NCI-H1105 (cell line): ENCODE data around the gene MCCC2.
"Not testable (repeated sequence)": the region's sequence is repeated elsewhere in the genome, so short reads cannot be mapped to it uniquely, and the experiment has no call there.

Experiments used
- DNase-seq: peaks from one replicate; lab custom pipeline; 2025; lab: John Stamatoyannopoulos, UW

Gene MCCC2

DNA sequence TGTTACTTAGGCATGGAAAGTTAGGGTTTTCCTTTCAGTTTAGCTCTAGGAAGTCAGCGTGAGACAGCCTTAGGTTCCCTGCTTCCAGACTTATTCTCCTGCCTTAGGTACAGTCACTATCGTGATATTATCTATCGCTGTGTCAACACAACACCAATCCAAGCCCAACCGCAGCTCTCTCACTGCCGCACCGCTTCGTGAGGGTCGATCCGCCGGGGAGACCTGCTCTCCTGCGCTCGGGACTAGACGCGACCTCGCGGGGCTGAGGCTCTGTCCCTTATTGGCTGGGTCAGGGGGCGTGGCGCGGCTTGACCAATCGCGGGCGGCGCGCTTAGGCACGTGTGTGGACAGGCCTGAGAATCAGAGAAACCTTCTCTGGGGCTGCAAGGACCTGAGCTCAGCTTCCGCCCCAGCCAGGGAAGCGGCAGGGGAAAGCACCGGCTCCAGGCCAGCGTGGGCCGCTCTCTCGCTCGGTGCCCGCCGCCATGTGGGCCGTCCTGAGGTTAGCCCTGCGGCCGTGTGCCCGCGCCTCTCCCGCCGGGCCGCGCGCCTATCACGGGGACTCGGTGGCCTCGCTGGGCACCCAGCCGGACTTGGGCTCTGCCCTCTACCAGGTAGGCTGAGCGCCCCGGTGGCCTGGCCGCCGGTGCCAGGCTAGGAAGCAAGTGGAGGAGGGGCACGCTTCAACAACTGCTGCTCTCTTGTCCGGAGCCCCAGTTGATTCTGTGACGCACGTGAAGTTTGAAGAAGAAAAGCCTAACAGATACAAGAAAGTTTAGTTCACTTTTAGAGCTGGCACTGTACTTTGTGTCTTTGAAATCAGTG is at the start of gene MCCC2:
MCCC2 (plus strand) TSS at position 400 of the 825 bp plus-strand sequence; CDS start at position 486, 86 bp downstream.
- peak; percentile 85 for DNase-seq

- no peak for DNase-seq
Observed at GRCh38 chr5:71537687-71538086, 49.5 kb upstream of the MCCC2 start.

DNA sequence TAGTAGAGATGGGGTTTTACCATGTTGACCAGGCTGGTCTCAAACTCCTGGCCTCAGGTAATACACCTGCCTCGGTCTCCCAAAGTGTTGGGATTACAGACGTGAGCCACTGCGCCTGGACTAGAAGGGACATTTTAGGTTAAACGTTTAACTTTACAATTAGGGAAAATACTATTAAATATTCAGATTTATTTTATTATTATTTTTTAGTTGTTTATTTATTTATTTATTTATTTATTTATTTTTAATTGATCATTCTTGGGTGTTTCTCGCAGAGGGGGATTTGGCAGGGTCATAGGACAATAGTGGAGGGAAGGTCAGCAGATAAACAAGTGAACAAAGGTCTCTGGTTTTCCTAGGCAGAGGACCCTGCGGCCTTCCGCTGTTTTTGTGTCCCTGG is 36.3 kb upstream of the MCCC2 start:
- not testable (repeated sequence) for DNase-seq

- not testable (repeated sequence) for DNase-seq
Observed at GRCh38 chr5:71551582-71551981, 35.6 kb upstream of the MCCC2 start.

DNA sequence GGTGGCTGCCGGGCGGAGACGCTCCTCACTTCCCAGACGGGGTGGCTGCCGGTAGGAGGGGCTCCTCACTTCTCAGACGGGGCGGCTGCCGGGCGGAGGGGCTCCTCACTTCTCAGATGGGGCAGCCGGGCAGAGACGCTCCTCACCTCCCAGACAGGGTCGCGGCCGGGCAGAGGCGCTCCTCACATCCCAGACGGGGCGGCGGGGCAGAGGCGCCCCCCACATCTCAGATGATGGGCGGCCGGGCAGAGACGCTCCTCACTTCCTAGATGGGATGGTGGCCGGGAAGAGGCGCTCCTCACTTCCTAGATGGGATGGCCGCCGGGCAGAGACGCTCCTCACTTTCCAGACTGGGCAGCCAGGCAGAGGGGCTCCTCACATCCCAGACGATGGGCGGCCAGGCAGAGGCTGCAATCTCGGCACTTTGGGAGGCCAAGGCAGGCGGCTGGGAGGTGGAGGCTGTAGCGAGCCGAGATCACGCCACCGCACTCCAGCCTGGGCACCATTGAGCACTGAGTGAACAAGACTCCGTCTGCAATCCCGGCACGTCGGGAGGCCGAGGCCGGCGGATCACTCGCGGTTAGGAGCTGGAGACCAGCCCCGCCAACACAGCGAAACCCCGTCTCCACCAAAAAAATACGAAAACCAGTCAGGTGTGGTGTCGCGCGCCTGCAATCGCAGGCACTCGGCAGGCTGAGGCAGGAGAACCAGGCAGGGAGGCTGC is 35.0 kb upstream of the MCCC2 start:
- not testable (repeated sequence) for DNase-seq

DNA sequence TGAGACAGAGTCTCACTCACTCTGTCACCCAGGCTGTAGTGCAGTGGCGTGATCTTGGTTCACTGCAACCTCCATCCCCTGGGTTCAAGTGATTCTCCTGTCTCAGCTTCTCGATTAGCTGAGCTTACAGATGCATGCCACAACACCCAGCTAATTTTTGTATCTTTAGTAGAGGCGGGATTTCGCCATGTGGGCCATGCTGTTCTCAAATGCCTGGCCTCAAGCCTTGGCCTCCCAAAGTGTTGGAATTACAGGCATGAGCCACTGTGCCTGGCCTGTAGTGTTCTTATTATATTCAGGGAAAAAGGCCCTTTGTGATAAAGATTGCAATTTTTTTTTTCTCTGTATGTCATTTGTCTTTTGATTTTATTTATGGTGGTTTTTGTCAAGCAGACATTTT is 24.0 kb upstream of the MCCC2 start:
- DNase-seq, result no peak

DNA sequence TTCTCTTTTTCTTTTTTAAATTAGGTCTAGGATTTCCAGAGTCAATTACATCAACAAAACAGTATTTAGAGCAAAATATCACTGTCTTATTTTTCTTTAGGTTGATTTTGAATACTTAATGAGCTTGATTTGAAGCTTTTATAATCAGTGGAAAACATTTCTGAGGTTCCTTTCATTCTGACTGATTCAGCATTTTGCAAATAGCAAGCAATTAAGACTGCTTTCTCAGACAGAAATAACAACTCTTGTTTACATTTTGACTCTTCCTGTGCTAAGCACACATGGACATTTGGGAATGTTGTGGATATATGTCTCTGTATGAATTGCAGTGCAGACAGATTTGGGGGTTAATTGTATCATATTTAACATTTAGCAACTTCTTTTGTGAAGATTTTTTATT is 22.2 kb upstream of the MCCC2 start:
- no peak for DNase-seq

GRCh38 chr5:71569748-71570509 is 17.2 kb upstream of the MCCC2 start:
- no peak for DNase-seq

DNA sequence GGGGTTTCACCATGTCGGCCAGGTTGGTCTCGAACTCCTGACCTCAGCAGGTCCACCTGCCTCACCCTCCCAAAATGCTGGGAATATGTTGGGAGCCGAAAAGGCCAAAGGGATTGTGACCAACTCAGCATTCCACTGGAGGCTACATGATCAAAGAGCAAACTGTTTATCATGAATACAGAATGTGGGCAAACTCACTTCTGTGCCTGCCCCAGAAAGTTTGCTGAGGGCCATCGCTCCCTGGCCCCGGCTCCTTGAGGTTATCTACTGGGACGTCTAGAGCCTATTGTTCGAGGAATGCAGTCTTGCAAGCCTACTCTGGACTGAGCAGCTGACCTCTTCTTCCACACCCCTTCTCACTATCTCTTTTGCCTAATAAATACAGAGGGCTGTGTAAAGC is 15.3 kb upstream of the MCCC2 start:
- not testable (repeated sequence) for DNase-seq

GRCh38 chr5:71573591-71573990 is 13.5 kb upstream of the MCCC2 start:
- DNase-seq, result no peak

GRCh38 chr5:71575588-71575987 is 11.6 kb upstream of the MCCC2 start:
- not testable (repeated sequence) for DNase-seq

DNA sequence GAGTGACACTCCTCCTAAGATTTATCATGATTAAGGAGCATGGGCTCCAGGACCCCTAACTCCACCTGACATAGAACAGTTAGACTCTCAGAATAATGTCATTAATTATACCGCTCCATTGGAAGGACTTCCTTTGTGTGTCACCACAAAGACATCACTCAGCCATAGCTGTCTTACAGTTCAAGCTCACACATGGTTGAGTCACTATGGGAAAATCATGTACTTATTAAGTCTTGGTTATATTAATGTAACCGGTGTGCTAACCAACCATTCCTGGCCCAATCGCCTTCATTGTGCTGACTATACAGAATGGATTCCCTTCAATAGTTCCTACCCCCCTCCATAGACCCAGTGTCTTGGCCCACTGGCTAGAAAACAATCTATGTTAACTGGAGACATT is 10.9 kb upstream of the MCCC2 start:
- DNase-seq, result no peak

GRCh38 chr5:71577839-71578238 is 9.3 kb upstream of the MCCC2 start:
- DNase-seq, result not testable (repeated sequence)

DNA sequence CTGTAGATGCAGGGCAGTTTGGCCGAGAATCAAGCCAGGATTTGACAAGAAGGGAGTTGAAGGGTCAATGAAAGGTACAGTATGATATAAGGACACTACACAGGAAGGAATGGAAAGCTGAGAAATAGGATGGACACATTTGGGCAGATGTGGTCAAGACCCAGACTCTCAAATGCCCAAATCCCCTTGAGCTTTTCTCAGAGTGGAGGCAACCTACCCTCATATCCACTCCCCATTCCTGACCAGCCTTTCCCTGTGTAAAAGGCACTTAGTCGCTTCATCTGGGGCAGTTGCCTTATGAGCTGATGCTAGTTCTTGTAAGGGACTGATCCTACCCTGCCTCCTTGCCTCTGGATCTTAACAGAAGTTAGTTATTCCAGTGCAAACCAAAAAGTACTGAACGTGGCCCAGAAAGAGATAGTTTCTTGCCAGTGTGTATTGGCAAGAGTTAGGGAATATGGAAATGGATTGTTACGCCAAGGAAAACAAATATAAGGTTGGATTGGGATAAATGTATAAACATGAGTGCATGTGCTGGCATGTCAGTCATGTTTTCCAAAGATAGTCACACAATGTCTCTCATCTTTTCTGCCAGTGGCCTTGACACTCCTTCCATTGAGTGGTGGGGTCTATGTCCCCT is 4.1 kb upstream of the MCCC2 start:
- no peak for DNase-seq

GRCh38 chr5:71586052-71586940 is 844 bp upstream of the MCCC2 start:
- DNase-seq, result no peak

DNA sequence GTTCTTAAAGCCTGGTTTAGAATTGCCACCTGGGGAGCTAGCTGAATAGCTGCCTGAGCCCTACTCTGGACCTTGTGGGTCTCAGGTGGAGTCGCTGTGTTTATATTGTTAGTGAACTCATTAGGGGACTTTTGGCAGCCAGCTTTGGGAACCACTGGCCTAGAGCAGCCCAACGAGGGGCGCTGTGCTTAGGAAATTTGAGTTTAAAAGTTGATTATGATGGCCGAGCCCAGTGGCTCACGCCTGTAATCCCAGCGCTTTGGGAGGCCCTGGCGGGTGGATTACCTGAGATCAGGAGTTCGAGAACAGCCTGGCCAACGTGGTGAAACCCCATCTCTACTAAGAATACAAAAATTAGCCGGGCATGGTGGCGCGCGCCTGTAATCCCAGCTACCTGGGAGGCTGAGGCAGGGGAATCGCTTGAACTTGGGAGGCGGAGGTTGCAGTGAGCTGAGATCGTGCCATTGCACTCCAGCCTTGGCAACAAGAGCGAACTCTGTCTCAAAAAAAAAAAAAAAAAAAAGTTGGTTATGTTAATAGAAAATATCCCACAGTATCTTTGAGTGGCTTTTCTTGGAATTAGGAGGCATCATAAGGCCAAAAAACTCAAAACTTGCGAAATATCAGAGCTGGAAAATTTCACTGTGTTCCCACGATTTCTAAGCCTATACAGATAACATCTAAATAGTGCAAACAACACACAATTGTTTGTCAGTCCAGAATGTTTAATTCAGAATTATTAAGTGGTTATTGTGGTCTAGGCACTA is 809 bp downstream of the MCCC2 start:
- DNase-seq, result no peak

GRCh38 chr5:71588533-71588885 is 1.4 kb downstream of the MCCC2 start:
- DNase-seq, result no peak

GRCh38 chr5:71589903-71590302 is 2.8 kb downstream of the MCCC2 start:
- no peak for DNase-seq

DNA sequence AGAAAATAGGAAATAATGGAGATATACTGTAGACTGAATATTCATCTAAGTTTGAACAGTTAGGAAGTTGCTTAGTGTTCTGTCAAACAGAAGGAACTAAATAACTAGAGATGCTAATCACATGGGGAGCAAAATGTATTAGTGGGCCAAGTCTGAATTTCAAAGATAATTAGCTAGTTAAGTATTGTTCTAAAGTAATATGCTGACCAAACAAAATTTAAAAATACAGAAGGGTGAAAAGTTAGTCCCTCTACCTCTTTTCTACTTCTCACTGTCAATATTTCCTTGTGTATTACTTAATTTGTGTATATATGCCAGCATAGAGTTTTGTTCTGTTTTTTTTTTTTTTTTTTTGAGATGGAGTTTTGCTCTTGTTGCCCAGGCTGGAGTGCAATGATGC is 4.0 kb downstream of the MCCC2 start:
- DNase-seq, result no peak

GRCh38 chr5:71596169-71596568 is 9.0 kb downstream of the MCCC2 start:
- DNase-seq, result no peak
